Stimulated activated CD4-positive, alpha-beta T cell treated with anti-CD3 and anti-CD28 coated beads, TNF-alpha, amount 100 ng/mL, for 1 hour (primary cell): ENCODE measurements around the gene UBE2R2.
"Not testable (repeated sequence)": the region's sequence is repeated elsewhere in the genome, so short reads cannot be mapped to it uniquely, and the experiment has no call there.

ENCODE experiments used
- DNase-seq, 3 donors: peaks; one replicate each; pipeline ENCODE4 v3.0.0-alpha.2; 2020; ENCODE audit warnings: low read depth in 3 of 3, low spot score in 1 of 3

The UBE2R2 gene, protein sequence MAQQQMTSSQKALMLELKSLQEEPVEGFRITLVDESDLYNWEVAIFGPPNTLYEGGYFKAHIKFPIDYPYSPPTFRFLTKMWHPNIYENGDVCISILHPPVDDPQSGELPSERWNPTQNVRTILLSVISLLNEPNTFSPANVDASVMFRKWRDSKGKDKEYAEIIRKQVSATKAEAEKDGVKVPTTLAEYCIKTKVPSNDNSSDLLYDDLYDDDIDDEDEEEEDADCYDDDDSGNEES

DNA sequence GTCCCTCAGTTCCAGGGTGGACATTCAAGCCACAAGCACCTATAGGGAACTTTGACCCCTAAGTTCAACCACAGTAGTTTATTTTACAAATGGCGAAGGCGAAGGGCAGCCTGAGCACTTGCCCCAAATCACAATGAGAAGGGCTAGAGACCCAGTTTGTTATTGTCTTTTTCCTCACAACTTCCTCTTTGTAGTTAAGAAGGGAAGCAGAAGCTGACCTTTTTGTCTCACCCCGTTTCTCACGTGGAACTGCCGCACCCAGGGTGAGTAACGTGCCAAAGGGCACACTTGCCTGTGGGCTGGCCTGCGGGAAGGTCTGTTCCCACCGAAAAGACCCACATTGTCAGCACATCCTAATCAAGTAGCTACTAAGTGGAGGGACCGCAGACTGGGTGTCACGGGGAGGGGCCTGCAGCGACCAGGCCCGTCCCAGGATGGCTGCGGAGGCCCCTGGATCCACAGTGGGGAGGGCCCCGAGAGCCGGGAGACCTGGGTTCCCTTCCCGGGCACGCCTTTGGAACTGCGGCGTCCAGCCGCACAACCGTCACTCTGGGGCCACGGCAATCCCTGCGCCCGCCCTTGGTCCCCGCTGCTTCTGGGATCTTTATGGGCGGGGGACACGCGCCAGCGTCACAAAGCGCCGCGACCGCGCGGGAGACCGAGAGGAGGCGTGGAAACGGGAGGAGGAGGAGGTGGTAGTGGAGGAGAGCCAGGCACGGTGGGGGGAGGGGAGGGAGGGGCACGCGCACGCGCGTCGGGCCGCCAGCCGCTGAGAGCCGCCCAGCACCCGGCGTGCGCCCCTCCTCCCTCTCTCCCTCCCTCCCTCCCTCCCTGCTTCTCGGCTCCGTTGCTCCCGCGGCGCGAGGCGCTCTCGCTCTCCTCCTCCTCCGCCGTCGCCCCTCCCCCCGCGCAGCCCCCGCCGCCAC lies at the start of gene UBE2R2:
UBE2R2 (plus strand) TSS at position 834 of the 926 bp plus-strand sequence. CDS start 598 bp downstream, outside the sequence.
- DNase-seq: peak; percentile 83 to 92 (median 86)

DNA sequence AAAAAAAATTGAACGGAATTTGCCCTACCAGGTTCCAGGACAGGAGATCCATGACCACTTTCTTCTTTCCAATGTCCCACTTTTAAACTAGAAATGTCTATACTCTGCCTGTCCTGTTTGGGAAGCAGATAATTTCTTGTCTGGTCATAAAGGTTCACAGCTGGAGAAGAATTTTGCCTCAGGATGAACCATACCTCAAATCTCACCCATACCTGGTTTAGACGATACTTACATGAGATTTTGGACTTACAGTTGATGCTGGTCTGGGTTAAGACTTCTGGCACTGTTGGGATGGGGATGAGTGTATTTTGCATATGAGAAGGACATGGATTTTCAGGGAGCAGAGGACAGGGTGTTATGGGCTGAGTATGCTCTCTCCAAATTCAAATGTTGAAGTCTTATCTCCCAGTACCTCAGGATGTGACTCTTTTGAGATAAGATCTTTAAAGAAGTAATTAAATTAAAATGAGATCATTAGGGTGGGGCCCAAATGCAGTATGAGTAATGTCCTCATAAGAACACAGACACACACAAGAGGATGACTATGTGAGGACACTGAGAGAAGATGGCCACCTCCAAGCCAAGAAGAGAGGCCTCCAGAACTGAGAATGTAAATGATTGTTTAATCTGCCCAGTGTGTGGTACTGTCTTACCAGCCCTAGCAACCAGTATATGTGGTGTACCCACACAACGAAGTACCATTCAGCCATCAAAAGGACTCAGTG lies 46.6 kb upstream of the UBE2R2 start:
- DNase-seq: not testable (repeated sequence)

DNA sequence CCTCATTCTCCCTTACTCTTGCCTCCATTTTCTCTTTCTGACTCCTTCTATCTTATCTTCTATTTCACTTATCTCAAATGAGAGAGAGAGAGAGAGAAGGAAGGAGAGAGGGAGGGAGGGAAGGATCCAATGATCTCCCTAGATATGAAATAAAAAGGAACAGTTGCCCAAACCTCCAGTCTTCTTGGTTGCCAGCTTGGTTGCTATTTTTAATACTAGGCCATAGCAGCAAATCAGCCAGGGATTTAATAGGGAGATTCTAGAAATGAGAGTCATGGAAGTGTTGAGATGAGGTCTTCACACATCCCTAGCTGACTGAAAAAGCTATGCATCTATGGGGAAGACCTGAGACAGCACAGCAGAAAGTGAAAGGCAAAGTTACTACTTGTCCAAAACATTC lies 43.8 kb upstream of the UBE2R2 start:
- not testable (repeated sequence) for DNase-seq

DNA sequence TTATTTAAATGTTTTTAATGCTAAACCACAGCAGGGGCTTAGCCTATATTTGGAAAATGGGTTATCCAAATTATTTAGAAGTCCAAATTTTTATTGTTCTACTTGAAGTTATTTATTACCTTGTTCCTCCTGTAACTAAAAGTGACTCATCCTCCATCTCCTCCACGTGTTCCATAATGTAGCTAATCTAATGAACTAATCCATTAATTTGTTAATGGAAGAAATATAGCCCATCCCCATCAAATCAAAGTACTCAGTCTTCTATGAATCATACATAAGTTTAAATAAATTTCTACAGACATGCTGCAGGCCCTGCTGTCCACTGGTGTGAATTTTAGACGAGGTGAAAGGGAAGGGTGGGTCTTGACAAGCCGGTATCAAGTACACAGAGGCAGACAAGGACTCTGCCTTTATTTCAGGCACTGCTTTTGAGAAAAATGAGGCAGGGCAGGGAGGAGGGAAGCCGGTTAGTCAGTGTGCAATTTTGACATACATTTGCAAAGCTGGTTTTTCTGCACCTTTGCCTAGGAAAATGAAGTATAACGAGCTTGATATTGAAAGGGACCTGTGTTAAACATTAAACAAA lies 42.8 kb upstream of the UBE2R2 start:
- not testable (repeated sequence) for DNase-seq

DNA sequence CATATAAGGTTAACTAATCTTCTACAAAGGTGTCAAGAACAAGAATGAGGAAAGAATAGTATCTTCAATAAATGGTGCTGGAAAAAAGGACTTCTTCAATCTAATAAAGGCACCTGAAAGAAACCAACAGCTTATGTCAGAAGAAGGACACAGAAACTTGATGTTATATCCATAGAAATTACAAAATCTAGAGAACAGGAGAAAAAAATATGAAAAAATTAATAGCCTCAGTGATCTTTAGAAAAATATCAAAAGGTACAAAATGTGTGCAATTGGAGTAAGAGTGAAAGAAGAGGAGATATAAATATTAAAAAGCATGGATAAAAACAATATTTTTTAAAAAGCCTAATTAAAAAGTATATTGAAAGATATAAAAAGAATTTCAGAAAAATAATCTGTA lies 40.4 kb upstream of the UBE2R2 start:
- DNase-seq: no peak

DNA sequence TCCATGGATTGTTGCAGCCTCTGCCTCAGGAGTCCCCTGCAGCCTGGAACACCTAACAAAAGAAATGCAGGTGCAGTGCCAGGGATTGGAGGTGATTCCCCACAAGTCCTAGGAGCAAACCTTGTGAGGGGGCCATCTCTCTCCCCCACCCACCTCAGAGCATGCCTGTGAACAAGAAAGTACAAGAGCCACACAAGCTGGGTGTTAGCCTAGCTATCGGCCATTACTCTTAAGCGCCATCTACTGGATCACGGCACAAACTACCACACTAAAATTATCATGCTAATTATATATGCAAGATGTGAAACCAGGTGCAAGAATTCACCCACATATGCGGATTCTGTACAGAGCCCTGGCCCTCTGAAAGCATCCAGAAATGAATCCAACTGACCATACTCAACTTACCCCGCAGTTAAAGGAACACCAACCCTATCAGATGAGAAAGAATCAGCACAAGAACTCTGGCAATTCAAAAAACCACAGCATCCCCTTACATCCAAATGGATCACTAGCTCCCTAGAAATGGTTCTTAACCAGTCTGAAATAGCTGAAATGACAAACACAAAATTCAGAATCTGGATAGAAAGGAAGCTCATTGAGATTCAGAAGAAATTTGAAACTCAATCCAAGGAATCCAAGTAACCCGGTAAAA lies 38.1 kb upstream of the UBE2R2 start:
- DNase-seq: peak in 1 of 3 donors; percentile 5

DNA sequence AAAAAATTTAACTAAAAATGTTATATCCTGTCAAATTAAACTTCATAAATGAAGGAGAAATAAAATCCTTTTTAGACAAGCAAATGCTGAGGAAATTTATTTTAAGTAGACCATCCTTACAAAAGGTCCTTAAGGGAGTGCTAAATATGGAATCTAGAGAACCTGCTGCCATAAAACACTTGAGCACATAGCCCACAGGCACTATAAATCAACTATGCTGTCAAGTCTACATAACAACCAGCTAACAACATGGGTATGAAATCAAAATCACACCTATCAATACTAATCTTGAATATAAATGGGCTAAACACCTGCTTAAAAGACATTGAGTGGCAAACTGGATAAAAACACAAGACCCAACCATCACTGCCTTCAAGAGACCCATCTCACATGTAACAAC lies 36.7 kb upstream of the UBE2R2 start:
- no peak for DNase-seq

DNA sequence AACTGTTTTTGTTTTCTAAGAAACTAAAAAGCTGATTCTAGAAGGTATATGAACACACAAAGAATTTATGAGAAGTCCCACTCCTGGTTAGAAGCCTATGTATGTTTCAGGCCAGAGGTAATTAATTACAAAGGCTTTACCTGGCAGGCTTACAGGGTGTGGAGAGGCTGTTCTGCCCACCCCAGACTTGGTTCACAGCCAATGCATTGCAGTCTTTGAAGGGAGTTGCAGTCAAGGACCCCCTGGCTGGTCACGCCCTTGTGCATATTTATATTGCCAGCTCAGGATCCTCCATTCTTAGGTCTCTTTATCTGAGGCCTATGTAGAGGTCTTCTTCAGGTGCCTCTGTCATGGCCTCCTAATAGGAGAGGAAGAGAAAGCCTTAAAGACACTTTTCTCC lies 35.2 kb upstream of the UBE2R2 start:
- no peak for DNase-seq

DNA sequence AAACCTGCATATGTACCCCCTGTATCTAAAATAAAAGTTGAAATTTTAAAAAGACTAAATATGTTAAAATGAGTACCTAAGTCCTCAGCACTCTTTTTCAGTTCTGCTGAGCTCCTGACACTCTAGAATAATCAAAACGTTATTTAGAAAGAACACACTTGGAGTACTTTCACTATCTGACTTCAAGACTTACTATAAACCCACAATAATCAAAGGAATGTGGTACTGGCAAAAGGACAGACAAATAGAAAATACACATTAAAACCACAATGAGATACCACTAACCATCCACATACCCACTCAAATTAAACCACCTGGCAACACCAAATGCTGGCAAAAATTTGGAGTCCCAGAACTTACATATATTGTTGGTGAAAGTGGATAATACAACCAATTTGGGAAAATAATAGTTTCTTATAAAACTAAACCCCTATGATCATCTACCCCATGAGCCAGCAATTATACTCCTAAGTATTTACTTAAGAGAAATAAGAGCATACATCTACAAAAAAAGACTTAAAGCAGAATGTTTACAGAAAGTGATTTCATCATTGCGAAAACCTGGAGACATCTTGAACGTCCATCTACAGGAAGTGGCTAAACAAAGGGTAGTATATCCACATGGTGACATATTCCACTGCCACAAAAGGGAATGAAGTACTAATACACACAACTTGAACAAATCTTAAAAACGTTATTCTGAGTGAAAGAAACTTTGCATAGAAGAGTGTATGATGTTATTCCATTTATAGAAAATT lies 34.4 kb upstream of the UBE2R2 start:
- DNase-seq: no peak

DNA sequence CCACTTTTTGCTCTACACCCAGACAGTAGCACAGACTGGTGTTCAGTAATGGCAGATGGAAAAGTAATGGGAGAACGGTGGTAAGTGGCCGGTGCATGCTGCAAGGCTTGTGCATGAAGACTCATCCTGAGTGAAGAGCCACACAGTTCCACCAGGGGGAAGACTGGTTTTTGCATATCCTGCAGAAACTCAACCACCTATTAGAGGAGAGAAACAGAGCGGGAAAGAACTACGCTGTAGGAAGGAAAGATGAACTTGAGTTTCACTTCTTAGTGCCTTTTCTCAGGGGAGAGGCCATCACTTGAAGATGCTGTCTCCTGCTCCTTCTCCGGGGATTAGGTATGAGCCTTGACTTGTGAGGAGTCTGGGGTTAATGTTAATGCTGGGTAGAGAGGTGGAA lies 31.0 kb upstream of the UBE2R2 start:
- DNase-seq: no peak

DNA sequence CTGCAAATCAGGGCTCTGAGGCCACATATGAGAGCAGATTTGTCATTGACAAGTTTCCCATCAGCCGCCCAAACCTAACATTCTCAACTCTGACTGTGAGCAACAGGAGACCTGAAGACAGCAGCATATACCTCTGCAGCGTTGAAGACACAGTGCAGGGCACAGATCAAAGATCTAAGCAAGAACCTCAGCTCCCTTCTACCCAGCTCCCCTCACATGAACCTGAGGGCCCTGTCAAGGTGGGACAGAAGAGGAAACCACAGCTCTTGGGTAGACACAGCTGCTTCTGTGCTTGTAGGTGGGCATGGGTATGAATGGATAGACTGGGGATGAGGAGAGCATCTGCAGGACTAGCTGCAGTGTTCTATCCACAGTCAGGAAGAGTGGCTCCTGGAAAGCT lies 30.3 kb upstream of the UBE2R2 start:
- DNase-seq: no peak

DNA sequence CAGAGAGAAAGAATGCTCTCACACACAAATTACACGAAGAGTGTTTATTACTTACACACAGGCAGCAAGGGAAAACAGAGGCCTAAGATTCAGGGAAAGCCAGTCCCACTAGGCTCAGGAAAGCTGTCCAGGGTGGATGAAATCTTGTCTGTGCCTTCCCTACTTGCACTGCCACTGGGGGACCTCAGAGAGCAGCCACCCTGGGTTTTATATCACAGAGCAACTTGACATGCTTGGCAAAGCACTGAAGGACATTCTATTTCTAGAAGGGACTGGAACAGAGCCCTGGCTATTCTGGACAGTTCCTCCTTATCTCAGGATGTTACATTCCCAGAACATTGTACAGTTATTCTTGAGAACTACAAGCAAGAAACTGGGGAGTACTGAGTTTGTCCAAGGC lies 29.1 kb upstream of the UBE2R2 start:
- DNase-seq: no peak

DNA sequence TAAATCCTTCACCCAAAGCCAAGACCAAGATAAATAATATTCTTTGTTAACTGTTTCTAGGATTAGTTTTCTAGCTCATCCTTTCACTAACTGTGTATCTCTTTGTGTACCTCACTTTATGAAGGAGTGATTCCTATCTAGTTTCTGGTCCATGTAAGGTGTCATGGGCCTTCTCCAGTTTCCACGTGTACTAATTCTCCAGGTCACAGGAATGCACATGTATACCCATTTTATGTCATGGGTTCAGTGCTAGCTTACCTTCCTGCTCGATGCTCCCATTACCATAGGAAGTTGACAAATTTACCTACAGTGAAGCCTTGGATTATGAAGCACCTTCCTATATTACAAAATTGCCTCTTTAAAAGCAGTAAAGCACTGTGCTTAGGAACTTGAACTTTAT lies 27.5 kb upstream of the UBE2R2 start:
- DNase-seq: not testable (repeated sequence)

DNA sequence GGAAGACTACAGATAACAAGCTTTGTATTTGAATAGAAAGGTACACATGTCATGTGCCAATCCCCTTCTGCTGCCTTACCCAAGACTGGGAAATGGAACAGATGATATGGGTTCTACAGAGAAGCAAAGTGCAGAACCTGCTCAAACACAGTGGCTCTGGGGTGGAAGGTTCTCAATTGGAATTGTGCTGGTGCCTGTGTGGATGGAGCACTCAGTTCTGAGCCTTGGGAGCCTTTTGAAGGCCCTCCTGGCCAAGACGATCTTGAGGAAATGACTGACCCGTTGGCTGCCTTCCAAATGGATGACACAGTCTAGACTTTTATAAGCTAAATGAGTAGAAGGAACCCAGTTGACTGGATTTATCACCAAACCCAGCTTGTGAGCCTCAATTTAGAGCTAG lies 25.8 kb upstream of the UBE2R2 start:
- DNase-seq: no peak

DNA sequence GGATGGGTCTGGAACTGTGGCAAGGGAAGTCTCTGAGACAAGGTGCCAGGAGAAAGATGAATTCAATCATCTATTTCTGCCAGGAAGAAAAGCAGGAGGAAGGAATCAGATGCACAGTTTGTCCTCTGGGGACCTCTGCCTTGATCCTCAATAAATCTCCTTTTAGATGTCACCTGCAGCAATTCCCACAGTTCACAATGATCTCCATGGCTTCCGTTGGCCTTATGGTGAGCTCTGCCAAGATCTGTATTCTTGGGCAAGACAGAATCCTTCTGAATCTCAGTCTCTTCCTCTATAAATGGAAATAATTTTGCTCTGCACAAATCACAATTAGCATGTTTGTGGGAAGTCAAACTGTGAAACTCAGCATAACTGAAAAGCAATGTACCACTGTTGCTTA lies 23.5 kb upstream of the UBE2R2 start:
- not testable (repeated sequence) for DNase-seq

DNA sequence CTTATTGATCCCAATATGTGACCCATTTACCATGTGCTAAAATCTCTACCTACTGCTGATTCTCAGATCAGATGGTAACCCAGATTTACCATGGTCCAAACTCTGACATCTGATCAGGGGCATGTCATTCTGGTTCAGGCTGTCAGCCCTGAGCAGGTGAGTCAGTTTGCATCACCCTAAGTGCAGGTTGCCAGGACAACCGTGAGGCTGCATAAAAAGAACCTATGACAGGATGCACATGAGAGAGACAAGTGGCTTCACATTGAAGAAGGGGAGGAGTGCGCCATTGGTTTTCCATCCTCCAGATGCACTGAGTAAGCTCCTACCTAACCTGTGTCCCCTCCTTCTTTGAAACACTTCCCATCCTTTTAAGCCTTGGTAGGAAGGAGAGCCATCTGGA lies 22.4 kb upstream of the UBE2R2 start:
- no peak for DNase-seq

DNA sequence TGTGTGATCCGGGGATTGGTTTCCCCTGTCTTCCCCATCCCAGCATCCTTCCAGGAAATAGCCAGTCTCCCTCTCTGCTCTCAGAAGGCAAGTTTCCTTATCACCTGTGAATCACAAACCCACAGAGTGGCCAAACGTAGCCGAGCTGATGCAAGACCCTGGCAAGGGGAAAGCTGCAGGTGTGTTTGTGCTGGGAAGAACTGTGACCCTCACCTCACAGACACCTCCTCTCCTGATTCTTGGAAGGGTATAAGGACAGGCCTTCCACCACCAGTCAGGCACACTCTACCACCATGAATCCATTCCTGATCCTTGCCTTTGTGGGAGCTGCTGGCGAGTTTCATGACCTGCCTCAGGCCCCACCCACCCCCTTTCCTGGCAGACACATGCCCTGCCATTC lies 21.7 kb upstream of the UBE2R2 start, which contains the start of gene PRSS3:
PRSS3 (plus strand) TSS at position 281 of the 400 bp plus-strand sequence; CDS start at position 294, 13 bp downstream.
- DNase-seq: no peak

DNA sequence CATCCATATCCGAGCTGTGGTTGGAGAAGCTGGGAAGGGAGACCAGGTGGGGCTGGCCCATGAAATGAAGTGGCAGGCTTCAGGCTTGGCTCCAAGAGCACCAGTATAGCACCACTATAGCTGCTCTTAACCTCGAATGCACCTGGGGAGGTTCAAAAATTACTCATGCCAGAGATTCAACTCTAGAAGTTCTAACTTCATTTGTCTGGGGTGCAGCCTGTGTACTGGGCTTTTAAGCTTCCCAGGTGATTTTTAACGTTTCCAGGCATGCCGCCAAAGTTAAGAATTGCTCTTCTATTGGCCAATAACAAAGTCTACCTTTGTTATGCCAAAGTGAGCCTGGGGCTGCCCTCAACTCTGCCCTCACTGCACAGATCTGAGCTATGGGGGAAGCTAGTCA lies 21.1 kb upstream of the UBE2R2 start:
- no peak for DNase-seq

DNA sequence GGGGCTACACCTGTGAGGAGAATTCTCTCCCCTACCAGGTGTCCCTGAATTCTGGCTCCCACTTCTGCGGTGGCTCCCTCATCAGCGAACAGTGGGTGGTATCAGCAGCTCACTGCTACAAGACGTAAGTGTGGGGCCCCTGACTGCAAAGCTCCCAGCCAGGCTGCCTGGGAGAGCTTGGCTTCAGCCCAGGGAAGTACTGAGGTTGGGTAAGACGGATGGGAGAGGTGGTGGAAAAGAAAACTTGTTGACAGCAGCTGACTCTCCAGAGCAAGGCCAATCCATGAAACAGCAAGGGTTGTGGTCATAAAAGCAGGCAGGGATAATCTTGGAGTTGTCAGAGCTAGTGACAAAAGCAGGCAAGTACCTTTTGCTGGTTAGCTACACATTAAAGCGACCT lies 20.3 kb upstream of the UBE2R2 start:
- DNase-seq: not testable (repeated sequence)

DNA sequence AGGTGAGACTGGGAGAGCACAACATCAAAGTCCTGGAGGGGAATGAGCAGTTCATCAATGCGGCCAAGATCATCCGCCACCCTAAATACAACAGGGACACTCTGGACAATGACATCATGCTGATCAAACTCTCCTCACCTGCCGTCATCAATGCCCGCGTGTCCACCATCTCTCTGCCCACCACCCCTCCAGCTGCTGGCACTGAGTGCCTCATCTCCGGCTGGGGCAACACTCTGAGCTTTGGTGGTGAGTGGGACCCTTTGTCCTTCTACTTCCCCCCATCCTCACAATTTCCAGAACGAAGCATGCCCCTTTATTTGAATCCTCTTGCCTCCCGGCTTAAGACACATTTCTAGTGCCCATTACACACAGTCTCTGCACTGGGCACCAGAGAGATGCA lies 19.1 kb upstream of the UBE2R2 start:
- DNase-seq: no peak
